SK-N-SH (cell line): ENCODE data around the gene TAF1B. TPM values are rescaled to one million over a fixed set of nuclear protein-coding genes. Genes with fewer than 3 reads are reported as not detected.

Experiments used
- CTCF ChIA-PET: fragments of 300-600, 350-600 bp; formaldehyde crosslinking; extraction: SDS; loops from one replicate; lab custom pipeline; 2021; lab: Yijun Ruan, JAX
- POLR2A ChIA-PET: fragments of 350-600 bp; sonication (Branson Sonifier 250); formaldehyde crosslinking; extraction: SDS; loops from one replicate; lab custom pipeline; 2020; ENCODE audit warnings: antibody characterized with exemption, inconsistent platforms; lab: Yijun Ruan, JAX
- DNase-seq: peaks from one replicate; pipeline ENCODE4 v3.0.0; 2012
- H2AFZ ChIP-seq: fragments of 200-600 bp; sonication (generic); 2 replicates; pipeline ENCODE4 v1.8.1; 2016; ENCODE audit warnings: antibody characterized with exemption, mild to moderate bottlenecking, low read depth
- H3F3A ChIP-seq: fragments of 200-600 bp; sonication (generic); replicated peaks from 2 replicates; pipeline ENCODE3; 2016; ENCODE audit warnings: antibody characterized with exemption, mild to moderate bottlenecking; ENCODE audit not compliant: insufficient read depth
- H3K27ac ChIP-seq, 2 experiments: fragments of 200-500 bp in 1 of 2; fragments of 200-600 bp in 1 of 2; sonication (Bioruptor generic) in 1 of 2; sonication (generic), shearing (Covaris generic) in 1 of 2; 2 replicates each; pipeline versions ENCODE4 v1.5.1 to v1.6.1; 2014 to 2016; ENCODE audit warnings: low read depth in 2 of 2, inconsistent platforms in 1 of 2, low read length in 1 of 2, mild to moderate bottlenecking in 1 of 2, mixed read lengths in 1 of 2
- H3K27me3 ChIP-seq: fragments of 200-600 bp; sonication (generic), shearing (Covaris generic); 2 replicates; pipeline ENCODE4 v1.6.1; 2016; ENCODE audit warnings: mixed run types; ENCODE audit not compliant: insufficient read depth
- H3K36me3 ChIP-seq, 2 experiments: fragments of 200-500 bp in 1 of 2; fragments of 200-600 bp in 1 of 2; sonication (Bioruptor generic) in 1 of 2; sonication (generic) in 1 of 2; replicated peaks in 1 of 2; 2 replicates each; pipeline versions ENCODE3 to v1.5.1; 2014 to 2016; ENCODE audit warnings: low read length in 1 of 2, mild to moderate bottlenecking in 1 of 2; ENCODE audit not compliant: insufficient read depth in 2 of 2, control insufficient read depth in 1 of 2
- H3K4me1 ChIP-seq, 2 experiments: fragments of 200-500 bp in 1 of 2; fragments of 200-600 bp in 1 of 2; sonication (Bioruptor generic) in 1 of 2; sonication (generic), shearing (Covaris generic) in 1 of 2; 2 replicates each; pipeline versions ENCODE4 v1.5.1 to v1.6.1; 2014 to 2016; ENCODE audit warnings: low read depth in 1 of 2, low read length in 1 of 2, mixed run types in 1 of 2; ENCODE audit not compliant: insufficient read depth in 2 of 2, control insufficient read depth in 1 of 2
- H3K4me2 ChIP-seq: fragments of 200-600 bp; sonication (generic), shearing (Covaris generic); 2 replicates; pipeline ENCODE4 v1.6.1; 2017; ENCODE audit warnings: mixed run types
- H3K4me3 ChIP-seq, 2 experiments: fragments of 200-500 bp in 1 of 2; fragments of 200-600 bp in 1 of 2; sonication (Bioruptor generic) in 1 of 2; sonication (generic), shearing (Covaris generic) in 1 of 2; 2 replicates each; pipeline versions ENCODE4 v1.5.1 to v1.8.1; 2014 to 2016; ENCODE audit warnings: low read depth in 2 of 2, inconsistent platforms in 1 of 2, low read length in 1 of 2, mild to moderate bottlenecking in 1 of 2, mixed read lengths in 1 of 2, moderate library complexity in 1 of 2
- H3K79me2 ChIP-seq: fragments of 200-600 bp; sonication (generic); 2 replicates; pipeline ENCODE4 v1.8.1; 2017; ENCODE audit warnings: mild to moderate bottlenecking; ENCODE audit not compliant: insufficient read depth
- H3K9ac ChIP-seq: fragments of 200-600 bp; sonication (generic); 2 replicates; pipeline ENCODE4 v1.6.1; 2017; ENCODE audit warnings: mixed run types
- H3K9me2 ChIP-seq: fragments of 200-600 bp; sonication (generic); 2 replicates; pipeline ENCODE4 v1.6.1; 2017; ENCODE audit warnings: mixed run types
- H3K9me3 ChIP-seq: fragments of 200-600 bp; sonication (generic); 2 replicates; pipeline ENCODE4 v1.6.1; 2017; ENCODE audit warnings: mixed run types, mild to moderate bottlenecking, moderate library complexity
- H4K20me1 ChIP-seq: fragments of 200-600 bp; sonication (generic); 2 replicates; pipeline ENCODE4 v1.6.1; 2017; ENCODE audit warnings: mild to moderate bottlenecking, mixed run types; ENCODE audit not compliant: insufficient read depth
- CHD2 ChIP-seq: fragments of 150-350 bp; IDR thresholded peaks from 2 replicates; pipeline ENCODE4 v1.6.1; 2018; ENCODE audit warnings: low read length; ENCODE audit not compliant: partially characterized antibody
- ELF1 ChIP-seq: IDR thresholded peaks from 2 replicates; pipeline ENCODE4 v1.4.0; 2012
- EP300 ChIP-seq, 2 experiments: IDR thresholded peaks; 2 replicates each; pipeline versions ENCODE4 v1.4.0 to v1.6.1; 2012; ENCODE audit warnings: borderline replicate concordance in 1 of 2, low read depth in 1 of 2, low read length in 1 of 2
- EZH2phosphoT487 ChIP-seq: fragments of 200-600 bp; sonication (generic); IDR thresholded peaks from 2 replicates; pipeline ENCODE4 v1.6.1; 2017; ENCODE audit warnings: low read depth, mixed run types, mild to moderate bottlenecking, antibody characterized with exemption, moderate library complexity, borderline replicate concordance
- FOXJ3 ChIP-seq: sonication (generic); formaldehyde crosslinking; IDR thresholded peaks from 2 replicates; pipeline ENCODE4 v1.5.1; 2020; ENCODE audit warnings: mild to moderate bottlenecking, missing genetic modification reagents
- GABPA ChIP-seq: IDR thresholded peaks from 2 replicates; pipeline ENCODE4 v1.4.0; 2012; ENCODE audit warnings: low read depth, mild to moderate bottlenecking
- MEF2A ChIP-seq: IDR thresholded peaks from 2 replicates; pipeline ENCODE4 v1.4.0; 2012; ENCODE audit warnings: low read depth, borderline replicate concordance
- MXI1 ChIP-seq: IDR thresholded peaks from 2 replicates; pipeline ENCODE4 v1.6.1; 2012; ENCODE audit warnings: mild to moderate bottlenecking, low read depth, low read length, improper control_type of control experiment
- NFIC ChIP-seq: IDR thresholded peaks from 2 replicates; pipeline ENCODE4 v1.4.0; 2012; ENCODE audit warnings: borderline replicate concordance
- NRF1 ChIP-seq: IDR thresholded peaks from 2 replicates; pipeline ENCODE4 v1.6.1; 2012; ENCODE audit warnings: low read depth, mild to moderate bottlenecking, low read length
- POLR2AphosphoS5 ChIP-seq: IDR thresholded peaks from 2 replicates; pipeline ENCODE4 v1.6.1; 2012; ENCODE audit warnings: low read depth, low read length
- RCOR1 ChIP-seq: fragments of 150-350 bp; IDR thresholded peaks from 2 replicates; pipeline ENCODE4 v1.6.1; 2017; ENCODE audit warnings: antibody characterized with exemption, low read length
- RFX5 ChIP-seq: IDR thresholded peaks from 2 replicates; pipeline ENCODE4 v1.6.1; 2012; ENCODE audit warnings: mild to moderate bottlenecking, improper control_type of control experiment, low read length
- SIN3A ChIP-seq: IDR thresholded peaks from 2 replicates; pipeline ENCODE4 v1.6.1; 2012; ENCODE audit warnings: low read depth, mild to moderate bottlenecking, low read length, moderate library complexity, borderline replicate concordance
- SMC3 ChIP-seq: IDR thresholded peaks from 2 replicates; pipeline ENCODE4 v1.6.1; 2012; ENCODE audit warnings: low read depth, low read length, improper control_type of control experiment
- TAF1 ChIP-seq: IDR thresholded peaks from 2 replicates; pipeline ENCODE4 v1.6.1; 2012; ENCODE audit warnings: low read depth, mild to moderate bottlenecking, low read length, moderate library complexity, borderline replicate concordance
- TCF12 ChIP-seq: IDR thresholded peaks from 2 replicates; pipeline ENCODE4 v1.4.0; 2012
- TEAD4 ChIP-seq: IDR thresholded peaks from 2 replicates; pipeline ENCODE4 v1.4.0; 2012; ENCODE audit warnings: mild to moderate bottlenecking, borderline replicate concordance; ENCODE audit not compliant: insufficient read depth
- YY1 ChIP-seq: IDR thresholded peaks from 2 replicates; pipeline ENCODE4 v1.4.0; 2012; ENCODE audit warnings: low read depth, mild to moderate bottlenecking
- WGBS: methylation state at CpG from one replicate; pipeline ENCODE4 v1.1.6; 2017; ENCODE audit warnings: low lambda C conversion rate; 5-methylcytosine and 5-hydroxymethylcytosine counted together
- polyA plus RNA-seq, 3 experiments: library from polyadenylated mRNA; depleted of rRNA; stranded (reverse); fragments of >200 nt; gene quantifications; 2 replicates each; pipeline ENCODE4 v1.2.3, GENCODE V29; 2012
- TF ChIP-seq, protein P1 (sequence below): fragments of 150-350 bp; IDR thresholded peaks from 2 replicates; pipeline ENCODE4 v1.6.1; 2016; ENCODE audit warnings: mild to moderate bottlenecking, low read depth, low read length
- TF ChIP-seq, protein P2 (sequence below): fragments of 150-350 bp; IDR thresholded peaks from 2 replicates; pipeline ENCODE4 v1.6.1; 2017; ENCODE audit warnings: antibody characterized with exemption, low read length, low read depth, borderline replicate concordance
- TF ChIP-seq, protein P3 (sequence below): IDR thresholded peaks from 2 replicates; pipeline ENCODE4; 2012
- TF ChIP-seq, protein P4 (sequence below): IDR thresholded peaks from 2 replicates; pipeline ENCODE4 v1.4.0; 2012; ENCODE audit warnings: low read depth, borderline replicate concordance
- TF ChIP-seq, protein P5 (sequence below): fragments of 200-600 bp; sonication (generic); IDR thresholded peaks from 2 replicates; pipeline ENCODE4 v1.6.1; 2017; ENCODE audit warnings: antibody characterized with exemption, mild to moderate bottlenecking, moderate library complexity

TAF1B gene
- polyA plus RNA-seq, 1 of the 3 experiments (the other 2 are of a cell fraction): 7.8 TPM

DNA sequence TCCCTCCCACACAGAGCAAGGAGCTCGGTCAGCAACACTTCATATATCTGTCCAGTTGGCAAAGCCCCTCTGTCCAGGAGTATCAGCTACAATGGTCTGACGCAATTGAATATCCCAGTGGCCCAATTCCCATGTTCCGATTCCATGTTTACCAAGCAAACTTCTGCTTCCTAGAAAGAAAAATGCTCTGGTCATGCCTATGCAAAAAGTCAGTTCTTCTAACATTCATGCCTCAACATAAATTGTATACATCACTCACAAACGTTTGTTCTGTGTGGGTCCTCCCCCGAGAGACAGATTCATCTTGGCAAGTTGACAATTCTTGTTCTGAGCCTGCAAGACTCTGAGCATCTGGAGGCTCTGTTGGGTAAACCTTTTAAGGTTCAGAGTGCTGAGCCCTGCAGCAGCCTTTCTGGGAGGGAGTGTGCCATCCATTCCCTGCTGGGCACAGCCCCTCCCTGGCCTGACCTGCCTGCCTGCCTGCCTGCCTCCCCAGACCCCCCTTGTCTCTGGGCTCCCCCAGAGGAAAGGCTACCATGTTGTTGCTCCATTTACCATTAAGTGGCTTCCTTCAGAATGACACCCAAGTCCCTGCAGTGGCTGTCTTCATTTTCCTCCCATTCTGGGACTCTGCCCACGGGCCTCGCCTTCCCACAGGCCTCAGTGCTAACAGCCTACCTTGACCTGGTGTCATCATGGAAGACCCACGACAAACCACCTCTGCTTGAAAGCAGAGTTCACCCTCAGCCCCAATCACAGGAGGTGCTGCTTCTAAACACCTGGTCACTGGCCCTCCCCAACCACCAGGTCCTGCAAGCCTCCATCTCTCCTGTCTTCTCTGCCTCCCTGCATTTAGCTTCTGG, 37.6 kb upstream of the TAF1B start (continued):
- TF ChIP-seq YY1 (no peak), POLR2AphosphoS5 (no peak), RFX5 (no peak), TEAD4 (no peak), NRF1 (no peak), EZH2phosphoT487 (no peak), GABPA (no peak), RCOR1 (no peak)
- TF ChIP-seq, protein P1, sequence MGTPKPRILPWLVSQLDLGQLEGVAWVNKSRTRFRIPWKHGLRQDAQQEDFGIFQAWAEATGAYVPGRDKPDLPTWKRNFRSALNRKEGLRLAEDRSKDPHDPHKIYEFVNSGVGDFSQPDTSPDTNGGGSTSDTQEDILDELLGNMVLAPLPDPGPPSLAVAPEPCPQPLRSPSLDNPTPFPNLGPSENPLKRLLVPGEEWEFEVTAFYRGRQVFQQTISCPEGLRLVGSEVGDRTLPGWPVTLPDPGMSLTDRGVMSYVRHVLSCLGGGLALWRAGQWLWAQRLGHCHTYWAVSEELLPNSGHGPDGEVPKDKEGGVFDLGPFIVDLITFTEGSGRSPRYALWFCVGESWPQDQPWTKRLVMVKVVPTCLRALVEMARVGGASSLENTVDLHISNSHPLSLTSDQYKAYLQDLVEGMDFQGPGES: no peak
- TF ChIP-seq, protein P2, sequence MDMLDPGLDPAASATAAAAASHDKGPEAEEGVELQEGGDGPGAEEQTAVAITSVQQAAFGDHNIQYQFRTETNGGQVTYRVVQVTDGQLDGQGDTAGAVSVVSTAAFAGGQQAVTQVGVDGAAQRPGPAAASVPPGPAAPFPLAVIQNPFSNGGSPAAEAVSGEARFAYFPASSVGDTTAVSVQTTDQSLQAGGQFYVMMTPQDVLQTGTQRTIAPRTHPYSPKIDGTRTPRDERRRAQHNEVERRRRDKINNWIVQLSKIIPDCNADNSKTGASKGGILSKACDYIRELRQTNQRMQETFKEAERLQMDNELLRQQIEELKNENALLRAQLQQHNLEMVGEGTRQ: no peak

DNA sequence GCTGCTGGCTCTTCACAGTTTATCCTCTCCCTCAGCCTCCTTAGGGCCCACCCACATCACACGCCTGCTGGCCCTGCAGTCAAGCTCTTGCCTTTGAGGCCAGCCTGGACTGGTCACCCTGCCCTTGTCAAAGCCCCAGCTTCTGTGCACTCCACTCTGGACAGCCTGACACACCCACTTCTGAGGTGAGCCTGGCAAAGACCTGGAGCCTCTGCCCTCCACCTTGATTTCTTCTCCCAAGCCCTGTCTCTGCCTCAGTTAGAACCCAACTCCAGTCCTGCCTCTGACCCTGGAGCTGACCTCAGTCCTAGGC, 37.0 kb upstream of the TAF1B start:
- 100% methylated on average over 1 of the region's 1 CpG for WGBS

More for the DNA sequence above, 37.0 kb upstream of the TAF1B start:
- peaks cover 6 to 9% of the 10 kb centered on the region in 2 experiments; a peak in 3 of 4 replicates for H3K4me1 ChIP-seq
- no peak overlapping the region for H3K9ac ChIP-seq
- no peak overlapping the region for H3K4me2 ChIP-seq
- H3F3A ChIP-seq: peaks cover 11% of the 10 kb centered on the region
- no peaks in the 10 kb centered on the region for H3K36me3 ChIP-seq
- H3K4me3 ChIP-seq: no peak overlapping the region
- H2AFZ ChIP-seq: no peak overlapping the region
- H3K79me2 ChIP-seq: no peaks in the 10 kb centered on the region
- H3K9me2 ChIP-seq: no peaks in the 10 kb centered on the region
- POLR2A ChIA-PET: no interaction called here
- H4K20me1 ChIP-seq: no peaks in the 10 kb centered on the region
- H3K27me3 ChIP-seq: no peaks in the 10 kb centered on the region
- CTCF ChIA-PET: interaction anchor here (1.1 to 14.3 kb wide), 5 partner anchors 8 to 266 kb away, joined by 3 to 207 read pairs (median 6); partner anchors contain the start of gene KLF11
- no peak for DNase-seq
- no peaks in the 10 kb centered on the region for H3K9me3 ChIP-seq
- H3K27ac ChIP-seq: no peak overlapping the region
- TF ChIP-seq, protein P3, sequence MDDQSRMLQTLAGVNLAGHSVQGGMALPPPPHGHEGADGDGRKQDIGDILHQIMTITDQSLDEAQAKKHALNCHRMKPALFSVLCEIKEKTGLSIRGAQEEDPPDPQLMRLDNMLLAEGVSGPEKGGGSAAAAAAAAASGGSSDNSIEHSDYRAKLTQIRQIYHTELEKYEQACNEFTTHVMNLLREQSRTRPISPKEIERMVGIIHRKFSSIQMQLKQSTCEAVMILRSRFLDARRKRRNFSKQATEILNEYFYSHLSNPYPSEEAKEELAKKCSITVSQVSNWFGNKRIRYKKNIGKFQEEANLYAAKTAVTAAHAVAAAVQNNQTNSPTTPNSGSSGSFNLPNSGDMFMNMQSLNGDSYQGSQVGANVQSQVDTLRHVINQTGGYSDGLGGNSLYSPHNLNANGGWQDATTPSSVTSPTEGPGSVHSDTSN: no peak
- TF ChIP-seq EP300 (IDR thresholded peaks at IDR 0.05; ENCODE audit: borderline replicate concordance in 1 of 2, low read depth in 1 of 2, low read length in 1 of 2): no peak
- TF ChIP-seq SMC3: no peak
- no peak for TF ChIP-seq SIN3A
- no peak for TF ChIP-seq EZH2phosphoT487
- TF ChIP-seq ELF1: no peak
- TF ChIP-seq, protein P2: no peak
- no peak for TF ChIP-seq RFX5
- TF ChIP-seq TCF12: no peak
- TF ChIP-seq YY1: no peak
- no peak for TF ChIP-seq TAF1
- no peak for TF ChIP-seq MEF2A
- TF ChIP-seq, protein P4, sequence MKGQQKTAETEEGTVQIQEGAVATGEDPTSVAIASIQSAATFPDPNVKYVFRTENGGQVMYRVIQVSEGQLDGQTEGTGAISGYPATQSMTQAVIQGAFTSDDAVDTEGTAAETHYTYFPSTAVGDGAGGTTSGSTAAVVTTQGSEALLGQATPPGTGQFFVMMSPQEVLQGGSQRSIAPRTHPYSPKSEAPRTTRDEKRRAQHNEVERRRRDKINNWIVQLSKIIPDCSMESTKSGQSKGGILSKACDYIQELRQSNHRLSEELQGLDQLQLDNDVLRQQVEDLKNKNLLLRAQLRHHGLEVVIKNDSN: no peak
- TF ChIP-seq MXI1: no peak
- no peak for TF ChIP-seq NFIC
- no peak for TF ChIP-seq RCOR1
- no peak for TF ChIP-seq CHD2
- TF ChIP-seq, protein P5, sequence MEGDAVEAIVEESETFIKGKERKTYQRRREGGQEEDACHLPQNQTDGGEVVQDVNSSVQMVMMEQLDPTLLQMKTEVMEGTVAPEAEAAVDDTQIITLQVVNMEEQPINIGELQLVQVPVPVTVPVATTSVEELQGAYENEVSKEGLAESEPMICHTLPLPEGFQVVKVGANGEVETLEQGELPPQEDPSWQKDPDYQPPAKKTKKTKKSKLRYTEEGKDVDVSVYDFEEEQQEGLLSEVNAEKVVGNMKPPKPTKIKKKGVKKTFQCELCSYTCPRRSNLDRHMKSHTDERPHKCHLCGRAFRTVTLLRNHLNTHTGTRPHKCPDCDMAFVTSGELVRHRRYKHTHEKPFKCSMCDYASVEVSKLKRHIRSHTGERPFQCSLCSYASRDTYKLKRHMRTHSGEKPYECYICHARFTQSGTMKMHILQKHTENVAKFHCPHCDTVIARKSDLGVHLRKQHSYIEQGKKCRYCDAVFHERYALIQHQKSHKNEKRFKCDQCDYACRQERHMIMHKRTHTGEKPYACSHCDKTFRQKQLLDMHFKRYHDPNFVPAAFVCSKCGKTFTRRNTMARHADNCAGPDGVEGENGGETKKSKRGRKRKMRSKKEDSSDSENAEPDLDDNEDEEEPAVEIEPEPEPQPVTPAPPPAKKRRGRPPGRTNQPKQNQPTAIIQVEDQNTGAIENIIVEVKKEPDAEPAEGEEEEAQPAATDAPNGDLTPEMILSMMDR: no peak
- no peak for TF ChIP-seq FOXJ3 (CRISPR knock-in tag)
- TF ChIP-seq NRF1: no peak
- TF ChIP-seq, all 33 proteins: peak for 0
